ENCODE results near the gene MARF1.

GRCh38 chr16:15686287-15686686 is 43.3 kb upstream of the MARF1 start:
- TF ChIP-seq CTCF (conservative IDR thresholded peaks at IDR 0.05; ENCODE audit: low read depth, low read length) (no peak), EZH2 (IDR thresholded peaks at IDR 0.05; ENCODE audit: borderline replicate concordance, low read depth, low read length, poor library complexity, severe bottlenecking) (no peak)
